GM12878 (cell line): ENCODE measurements around the gene TUFM. TPM values are rescaled to one million over a fixed set of nuclear protein-coding genes. Genes with fewer than 3 reads are reported as not detected.

Experiments used
- ATF2 ChIP-seq: IDR thresholded peaks from 2 replicates; pipeline ENCODE4 v1.6.1; 2012; ENCODE audit warnings: low read length, inconsistent platforms
- CBFB ChIP-seq: IDR thresholded peaks from 2 replicates; pipeline ENCODE4 v1.6.1; 2016; ENCODE audit warnings: antibody characterized with exemption, low read depth
- CEBPB ChIP-seq, 2 experiments: fragments of 150-350 bp in 1 of 2; IDR thresholded peaks; 2 replicates each; pipeline ENCODE4 v1.6.1; 2012 to 2014; ENCODE audit warnings: low read depth in 2 of 2, low read length in 2 of 2, borderline replicate concordance in 1 of 2, inconsistent platforms in 1 of 2
- CEBPZ ChIP-seq: fragments of 150-350 bp; IDR thresholded peaks from 2 replicates; pipeline ENCODE4 v1.6.1; 2016; ENCODE audit warnings: low read depth, low read length
- CHD2 ChIP-seq: IDR thresholded peaks from 2 replicates; pipeline ENCODE4 v1.6.1; 2011; ENCODE audit warnings: low read depth, low read length, improper control_type of control experiment, borderline replicate concordance
- EZH2 ChIP-seq: IDR thresholded peaks from 2 replicates; pipeline ENCODE4 v1.6.1; 2012; ENCODE audit warnings: low read depth, mild to moderate bottlenecking, control low read depth, inconsistent platforms, low read length, borderline replicate concordance; ENCODE audit not compliant: control insufficient read depth
- HDAC6 ChIP-seq: fragments of 200-600 bp; sonication (generic); IDR thresholded peaks from one replicate; pipeline ENCODE4 v1.8.0; 2017; ENCODE audit warnings: antibody characterized with exemption; ENCODE audit not compliant: unreplicated experiment
- IRF4 ChIP-seq: IDR thresholded peaks from 2 replicates; pipeline ENCODE4 v1.6.1; 2011; ENCODE audit warnings: low read depth, low read length
- KLF5 ChIP-seq: fragments of 450-650 bp; IDR thresholded peaks from 2 replicates; pipeline ENCODE4 v1.6.1; 2014; ENCODE audit warnings: mild to moderate bottlenecking; ENCODE audit not compliant: partially characterized antibody
- MAX ChIP-seq: IDR thresholded peaks from 2 replicates; pipeline ENCODE4 v1.6.1; 2012; ENCODE audit warnings: low read depth, low read length, improper control_type of control experiment
- MTA2 ChIP-seq: fragments of 450-650 bp; IDR thresholded peaks from 2 replicates; pipeline ENCODE4 v1.6.1; 2016; ENCODE audit warnings: low read depth, mild to moderate bottlenecking, moderate library complexity
- MXI1 ChIP-seq: fragments of 150-350 bp; IDR thresholded peaks from 2 replicates; pipeline ENCODE4 v1.6.1; 2011; ENCODE audit warnings: low read depth, mild to moderate bottlenecking, inconsistent platforms, low read length, improper control_type of control experiment
- NFYB ChIP-seq: IDR thresholded peaks from 2 replicates; pipeline ENCODE4 v1.6.1; 2011; ENCODE audit warnings: low read depth, mild to moderate bottlenecking, low read length, improper control_type of control experiment, moderate library complexity; ENCODE audit not compliant: insufficient read depth
- POLR2AphosphoS5 ChIP-seq: IDR thresholded peaks from 2 replicates; pipeline ENCODE4 v1.6.1; 2011; ENCODE audit warnings: mild to moderate bottlenecking, low read length, inconsistent platforms
- RFX5 ChIP-seq: IDR thresholded peaks from 2 replicates; pipeline ENCODE4 v1.6.1; 2011; ENCODE audit warnings: low read depth, low read length, improper control_type of control experiment
- RUNX3 ChIP-seq: IDR thresholded peaks from 2 replicates; pipeline ENCODE4 v1.6.1; 2012; ENCODE audit warnings: low read length, inconsistent platforms
- SREBF1 ChIP-seq: IDR thresholded peaks from 2 replicates; pipeline ENCODE4 v1.6.1; 2012; ENCODE audit warnings: mild to moderate bottlenecking, low read length
- TAF1 ChIP-seq: IDR thresholded peaks from 2 replicates; pipeline ENCODE4 v1.6.1; 2011; ENCODE audit warnings: mild to moderate bottlenecking, low read depth, low read length, borderline replicate concordance
- TARDBP ChIP-seq: IDR thresholded peaks from 2 replicates; pipeline ENCODE4 v1.6.1; 2016; ENCODE audit warnings: borderline replicate concordance
- TCF3 ChIP-seq: IDR thresholded peaks from 2 replicates; pipeline ENCODE4 v1.6.1; 2012; ENCODE audit warnings: low read depth, mild to moderate bottlenecking, low read length, borderline replicate concordance; ENCODE audit not compliant: insufficient read depth
- YBX1 ChIP-seq: fragments of 450-650 bp; IDR thresholded peaks from 2 replicates; pipeline ENCODE4 v1.6.1; 2016; ENCODE audit warnings: antibody characterized with exemption
- ZBED1 ChIP-seq: IDR thresholded peaks from 2 replicates; pipeline ENCODE4 v1.6.1; 2016; ENCODE audit warnings: borderline replicate concordance
- ZNF217 ChIP-seq: fragments of 450-650 bp; IDR thresholded peaks from 2 replicates; pipeline ENCODE4 v1.6.1; 2017; ENCODE audit warnings: antibody characterized with exemption, mild to moderate bottlenecking
- polyA plus RNA-seq, 11 experiments: library from polyadenylated mRNA; depleted of rRNA in 4 of 11; unstranded in 6 of 11; stranded (reverse) in 5 of 11; fragments of >200 nt; fragmentation: Nextera tagmentation in 4 of 11; fragmentation: Illumina TruSeq in 1 of 11; extraction: Ambion mirVana in 4 of 11; extraction: Trizol in 1 of 11; gene quantifications; 1 replicate in 1 of 11; 2 replicates in 10 of 11; pipeline versions ENCODE4 v1.2.1 to v1.2.3, GENCODE V29; 2011 to 2016; ENCODE audit warnings: inconsistent platforms in 2 of 11, missing spikeins in 2 of 11, low read depth in 1 of 11
- total RNA-seq, 4 experiments: library from RNA; depleted of rRNA in 3 of 4; stranded (reverse); fragments of >200 nt in 3 of 4; fragmentation: Illumina TruSeq in 1 of 4; extraction: Trizol in 1 of 4; gene quantifications; 2 replicates each; pipeline versions ENCODE4 v1.2.1 to v1.2.3, GENCODE V29; 2013 to 2021

The TUFM gene
- total and polyA plus RNA-seq, 10 of the 15 experiments (the other 5 are each of a cell fraction or from before 2014, with no cell fraction given), result 23.4 to 354 (median 182) TPM

- TF ChIP-seq KLF5 (no peak), POLR2AphosphoS5 (peak; percentile 93), CEBPZ (no peak), MAX (no peak), ZBED1 (no peak), ATF2 (no peak), HDAC6 (no peak), TAF1 (no peak; the same call in 1 of the 2 replicates), NFYB (peak; percentile 89), CBFB (peak; percentile 69), YBX1 (no peak), CHD2 (peak; percentile 94), MXI1 (peak; percentile 72; the same call in 1 of the 2 replicates), RUNX3 (peak; percentile 73), EZH2 (no peak), TCF3 (no peak), ZNF217 (no peak), CEBPB (IDR thresholded peaks at IDR 0.05; ENCODE audit: borderline replicate concordance in 1 of 2, low read depth in 2 of 2, low read length in 2 of 2) (no peak), SREBF1 (no peak), RFX5 (peak; percentile 52; the same call in 1 of the 2 replicates), IRF4 (no peak), TARDBP (no peak), MTA2 (no peak)
These were observed 22.1 kb downstream of the TUFM start (continued) for GRCh38 chr16:28823873-28824716.
